Right renal pelvis (tissue), 4 donors: Measurements from ENCODE around the gene ACYP2. TPM values are rescaled to one million over a fixed set of nuclear protein-coding genes. Genes with fewer than 3 reads are reported as not detected.

ENCODE experiments used
- DNase-seq, 4 donors: peaks; one replicate each; pipeline ENCODE4 v3.0.0-alpha.2; 2013; ENCODE audit warnings: low read depth in 4 of 4, low spot score in 3 of 4, missing footprints in 1 of 4
- polyA plus RNA-seq, 4 donors: library from polyadenylated mRNA; unstranded; fragments of 120-200 nt; gene quantifications; one replicate each; pipeline ENCODE4 v1.2.1, GENCODE V29; 2013; ENCODE audit not compliant: insufficient read length in 4 of 4

Gene ACYP2
- polyA plus RNA-seq, 4 donors, result 18.7 to 23.9 (median 22.4) TPM

DNA sequence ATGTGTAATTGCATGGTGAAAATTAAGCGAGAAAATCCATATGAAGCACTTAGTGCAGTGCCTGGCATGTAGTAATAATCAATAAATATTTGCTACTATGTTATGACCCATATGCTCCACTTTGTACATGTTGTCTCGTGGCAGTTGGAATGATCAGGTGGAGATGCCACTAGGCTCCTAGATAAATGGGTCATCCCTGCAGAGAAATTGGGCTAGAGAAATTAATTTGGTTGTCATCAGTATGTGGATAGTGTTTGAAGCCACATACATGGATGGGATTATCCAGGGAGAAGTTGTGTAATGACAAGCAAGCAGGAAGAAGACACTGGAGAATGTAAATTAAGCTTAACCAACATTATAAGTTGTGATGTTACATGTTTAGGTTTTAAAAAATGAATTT, 33.0 kb downstream of the ACYP2 start:
- no peak for DNase-seq

DNA sequence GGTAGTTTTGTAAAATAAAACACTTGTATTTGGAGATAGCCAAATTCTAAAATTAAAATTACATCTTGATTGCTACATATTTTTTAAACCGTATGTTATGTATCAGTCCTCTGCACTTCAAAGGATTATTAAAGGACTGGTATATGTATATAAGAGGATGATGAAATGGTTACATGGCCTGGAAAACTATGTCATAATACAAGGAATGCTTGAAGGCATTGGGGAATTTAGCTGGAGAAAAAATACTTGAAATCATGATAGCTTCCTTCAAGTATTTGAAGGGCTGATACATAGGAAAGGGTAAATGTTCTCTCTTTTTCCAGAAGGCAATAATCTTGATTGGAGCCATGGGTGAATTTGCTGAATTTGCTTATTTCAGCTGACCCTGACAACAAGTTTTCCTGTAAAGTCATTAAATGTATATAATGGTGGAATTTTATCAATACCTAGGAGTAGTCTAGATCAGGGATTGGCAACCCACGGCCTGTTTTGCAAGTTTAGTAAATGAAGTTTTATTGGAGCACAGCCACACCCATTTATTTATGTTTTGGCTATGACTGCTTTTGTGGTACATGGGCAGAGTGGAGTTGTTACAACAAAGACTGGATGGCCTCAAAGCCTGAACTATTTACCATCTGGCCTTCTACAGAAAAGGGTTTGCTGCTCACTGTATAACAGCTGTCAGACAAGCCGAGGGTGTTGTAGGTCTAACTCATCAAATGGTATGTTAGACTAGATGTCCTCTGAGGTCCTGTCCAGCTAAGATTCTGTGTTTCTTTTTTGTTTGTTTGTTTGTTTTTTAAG, 34.4 kb downstream of the ACYP2 start:
- no peak for DNase-seq

- no peak for DNase-seq
Observed at GRCh38 chr2:54158311-54158710, 42.9 kb downstream of the ACYP2 start.

- DNase-seq, result no peak
Observed at GRCh38 chr2:54161660-54162424, 46.4 kb downstream of the ACYP2 start.

DNA sequence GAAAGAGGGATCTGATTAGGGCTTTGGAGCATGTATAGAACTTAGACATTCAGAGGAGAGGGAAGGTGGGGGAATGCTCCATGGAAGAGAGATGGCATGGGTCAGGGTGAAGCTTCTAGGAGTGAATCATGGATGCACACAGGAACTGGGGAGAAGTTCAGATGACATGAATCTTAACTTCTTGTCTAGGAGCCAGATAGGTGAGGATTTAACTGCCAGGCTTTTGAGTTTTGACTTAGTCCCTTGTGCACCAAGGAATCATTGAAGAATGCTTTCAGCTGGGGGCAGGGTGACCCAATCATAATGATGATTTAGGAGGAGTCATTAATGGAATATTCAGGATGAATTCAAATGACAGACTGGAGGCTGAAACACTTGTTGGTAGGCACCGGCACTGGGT, 48.7 kb downstream of the ACYP2 start:
- no peak for DNase-seq

DNA sequence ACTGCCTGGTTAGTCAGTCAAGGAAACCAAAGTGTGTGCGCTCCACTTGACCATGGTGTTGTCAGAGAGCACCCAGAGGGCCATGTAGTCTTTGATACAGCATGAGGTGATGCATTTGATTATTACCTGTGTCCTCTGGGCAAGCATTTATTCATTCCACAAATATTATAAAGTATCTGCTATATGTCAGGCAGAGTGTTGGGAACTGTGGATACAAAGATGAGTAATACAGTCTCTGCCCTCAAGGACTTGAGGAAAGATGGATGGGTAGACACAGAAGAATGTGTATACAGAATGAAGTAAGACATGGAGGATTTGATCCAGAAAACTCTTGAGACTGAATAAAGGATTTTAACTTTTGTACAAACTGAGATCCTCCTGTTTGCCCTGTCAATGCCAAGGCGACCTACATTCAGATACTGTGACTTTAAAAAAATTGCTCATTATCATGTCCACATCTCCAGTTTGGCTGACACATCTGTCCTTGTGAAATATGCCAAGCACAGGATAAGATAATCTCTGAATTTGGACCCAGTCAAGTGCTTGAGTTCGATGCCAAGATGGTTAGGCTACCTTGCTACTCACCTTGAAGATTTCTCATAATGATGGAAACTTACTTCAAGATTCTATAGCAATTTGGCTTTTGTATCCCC, 50.8 kb downstream of the ACYP2 start:
- DNase-seq, result no peak

DNA sequence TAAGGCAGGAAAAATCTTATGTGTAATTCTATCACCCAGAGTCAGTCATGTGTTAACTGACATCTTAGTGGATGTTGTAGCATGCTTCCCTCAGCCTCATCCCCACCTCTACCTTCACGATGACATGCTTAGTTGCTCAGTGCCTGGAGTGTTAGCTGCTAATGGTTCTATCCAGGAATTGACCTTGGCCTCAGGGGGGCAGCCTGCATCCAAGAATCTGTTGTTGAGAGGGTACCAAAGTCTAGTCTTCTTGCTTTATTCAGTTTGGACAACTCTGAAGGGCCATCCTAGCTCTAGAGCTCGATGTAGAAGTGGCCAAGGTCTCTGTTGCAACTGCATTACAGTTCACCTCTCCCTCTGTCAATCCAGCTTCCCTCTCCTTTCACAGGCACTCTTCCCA, 61.2 kb downstream of the ACYP2 start:
- peak in 3 of 4 donors; percentile 13 to 20 (median 15) for DNase-seq

- no peak for DNase-seq
Observed at GRCh38 chr2:54183281-54183680, 67.9 kb downstream of the ACYP2 start.

DNA sequence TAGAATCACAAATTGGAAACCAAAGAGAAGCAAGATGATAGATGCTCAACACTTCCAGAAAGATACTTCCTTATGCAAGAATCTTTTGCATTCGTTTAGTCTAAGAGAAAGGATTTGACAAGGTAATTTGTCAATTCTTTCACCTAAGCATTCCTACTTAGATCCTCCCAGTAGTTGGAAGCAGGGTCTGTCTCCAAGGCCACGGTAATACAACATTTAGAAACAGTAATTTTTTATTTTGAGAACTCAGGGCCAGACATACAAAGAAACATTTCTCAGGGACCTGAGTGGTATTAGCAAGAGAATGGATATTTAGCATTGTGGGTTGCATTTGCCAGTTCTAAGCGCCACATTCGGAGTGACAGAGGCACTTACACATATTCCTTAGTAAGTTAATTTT, 68.6 kb downstream of the ACYP2 start:
- no peak for DNase-seq

DNA sequence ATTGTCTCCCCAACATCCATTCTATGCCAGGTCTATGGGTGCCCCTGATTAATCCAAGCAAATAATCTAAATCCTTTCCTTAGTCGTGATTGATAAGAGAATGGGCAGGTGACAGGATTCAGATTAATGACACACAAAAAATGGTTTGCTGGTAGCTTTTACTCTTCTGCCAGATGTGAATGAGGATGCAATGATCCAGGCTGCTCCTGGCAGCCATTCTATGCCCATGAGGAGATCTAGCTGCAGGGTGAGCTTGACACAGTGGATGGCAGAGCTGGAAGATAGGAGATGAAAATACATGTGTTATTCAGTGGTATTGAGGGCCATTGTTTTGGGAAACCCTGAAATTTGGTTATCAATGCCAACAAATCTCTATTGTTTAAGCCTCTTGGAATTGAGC, 69.7 kb downstream of the ACYP2 start:
- DNase-seq, result no peak

DNA sequence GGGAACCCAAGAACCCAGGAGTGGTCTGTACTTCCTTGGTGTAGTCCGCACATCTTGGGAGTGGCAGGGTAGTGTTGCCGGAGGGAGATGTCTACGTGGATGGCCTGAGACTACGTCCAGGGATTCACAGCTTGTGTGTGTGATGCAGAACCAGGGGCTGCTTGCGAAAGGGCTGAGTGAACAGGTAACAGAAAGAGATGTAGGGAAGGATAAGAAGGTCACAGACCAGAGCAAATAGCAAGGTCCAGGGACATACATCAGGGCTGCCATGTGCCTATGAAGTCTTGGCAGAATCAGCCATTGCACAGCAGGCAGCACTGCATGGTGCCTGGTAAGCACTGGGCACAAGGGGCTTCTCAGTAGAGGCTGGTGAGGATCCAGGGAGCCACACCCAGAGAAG, 71.9 kb downstream of the ACYP2 start:
- DNase-seq, result no peak

DNA sequence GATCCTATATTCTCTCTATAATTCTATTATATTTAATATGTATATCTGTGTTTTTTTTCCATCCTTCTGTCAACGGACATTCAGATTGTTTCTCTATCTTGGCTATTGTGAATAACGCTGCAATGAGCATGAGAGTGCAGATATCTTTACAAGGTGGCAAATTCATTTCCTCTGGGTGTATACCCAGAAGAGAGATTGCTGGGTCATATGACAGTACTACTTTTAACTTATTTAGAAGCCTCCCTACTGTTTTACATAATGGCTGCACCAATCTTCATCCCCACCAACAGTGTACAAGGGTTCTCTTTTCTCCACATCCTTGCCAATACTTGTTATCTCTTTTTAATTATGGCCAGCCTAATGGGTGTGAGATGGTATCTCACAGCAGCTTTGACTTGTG, 74.1 kb downstream of the ACYP2 start:
- no peak for DNase-seq

DNA sequence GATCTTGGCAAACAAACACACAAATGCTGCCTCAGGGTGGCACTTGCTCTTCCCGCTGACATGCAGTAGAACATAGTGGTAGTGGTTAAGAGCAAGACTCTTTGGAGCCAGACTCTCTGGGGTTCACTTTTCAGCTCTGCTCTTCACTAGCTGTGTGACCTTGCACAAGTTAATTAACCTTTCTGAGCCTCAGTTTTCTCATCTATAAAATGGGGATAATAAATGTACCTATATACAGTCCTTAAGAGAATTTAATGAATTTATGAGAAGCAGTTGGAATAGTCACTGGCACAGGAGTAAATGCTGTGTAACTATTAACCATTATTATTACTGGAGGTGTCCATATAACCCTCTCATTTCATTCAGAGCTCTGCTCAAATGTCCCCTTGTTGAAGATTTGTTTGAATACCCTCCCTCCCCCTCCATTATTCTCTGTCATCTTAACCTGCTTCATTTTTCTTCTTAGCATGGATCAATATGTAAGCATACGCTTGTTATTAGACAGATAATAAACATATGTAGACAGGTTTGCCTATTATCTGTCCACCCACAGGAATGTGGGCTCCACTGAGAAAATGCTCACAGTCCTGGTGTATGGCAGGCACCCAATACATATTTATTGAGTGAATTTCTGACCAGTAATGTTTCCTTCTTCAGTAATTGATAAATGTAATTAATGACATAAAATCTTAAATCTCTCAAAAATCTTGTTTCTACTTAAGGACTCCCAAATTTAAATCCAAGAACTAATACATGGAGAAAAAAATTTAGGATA, 76.1 kb downstream of the ACYP2 start:
- DNase-seq, result no peak

DNA sequence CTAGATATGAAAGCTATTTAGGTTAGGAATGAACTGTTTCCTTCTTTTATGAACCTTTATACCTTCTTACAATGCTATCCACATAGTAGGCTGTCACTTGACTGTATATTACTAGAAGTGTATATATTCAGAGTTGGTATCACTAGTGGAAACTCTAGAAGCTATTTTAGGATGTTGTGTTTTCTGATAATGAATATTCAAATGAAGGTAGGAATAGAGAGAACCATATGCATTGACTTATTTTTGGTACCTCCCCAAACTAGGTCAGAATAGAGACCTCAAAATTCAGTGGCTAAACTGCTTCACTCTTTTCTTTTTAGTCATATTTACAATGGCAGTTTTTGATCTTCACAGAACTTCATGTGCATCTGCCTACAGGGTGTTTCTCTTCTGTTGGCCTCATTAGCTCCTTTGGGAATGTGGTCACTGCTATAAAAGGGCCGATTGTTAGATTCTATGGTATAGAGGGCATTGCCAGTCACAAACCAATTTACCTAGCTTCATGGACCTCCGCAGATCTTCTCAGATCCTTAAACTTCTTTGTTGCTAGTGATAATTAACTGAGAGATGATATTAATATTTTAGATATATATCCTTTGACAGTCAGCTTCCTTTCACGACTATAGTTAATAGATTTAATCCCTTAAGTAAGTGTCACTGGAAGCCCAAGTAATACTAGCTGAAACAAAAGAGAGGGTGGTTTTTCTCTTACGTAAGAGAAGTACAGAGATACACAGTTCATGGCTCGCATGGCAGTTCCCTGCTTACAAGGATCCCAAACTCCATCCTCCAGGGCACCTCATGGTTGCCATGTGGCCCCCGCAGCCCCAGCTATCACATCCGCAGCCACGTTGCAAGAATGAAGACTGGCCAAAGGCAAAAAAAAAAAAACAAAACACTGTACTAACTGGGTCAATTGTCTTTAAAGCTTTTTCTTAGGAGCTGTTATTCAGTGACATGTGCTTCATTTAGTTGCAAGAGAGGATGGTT, 79.6 kb downstream of the ACYP2 start:
- no peak for DNase-seq

DNA sequence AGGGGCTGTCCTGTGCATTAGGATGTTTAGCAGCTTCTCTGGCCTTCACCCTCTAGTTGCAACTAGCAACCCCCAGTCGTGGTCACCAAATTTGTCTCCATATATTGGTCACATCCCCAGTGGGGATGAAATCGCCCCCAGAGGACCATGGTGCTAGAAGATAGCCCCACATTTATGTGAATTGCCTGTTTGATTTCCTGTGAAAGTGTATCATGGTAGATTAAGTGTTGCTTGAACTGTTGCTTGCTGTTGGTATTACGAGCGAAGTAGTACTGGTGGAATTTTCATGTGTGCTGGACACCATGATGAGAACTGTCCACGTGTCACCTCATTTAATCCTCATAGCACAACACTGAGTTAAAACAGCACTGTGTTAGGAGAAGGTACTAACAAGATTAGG, 81.2 kb downstream of the ACYP2 start:
- no peak for DNase-seq

DNA sequence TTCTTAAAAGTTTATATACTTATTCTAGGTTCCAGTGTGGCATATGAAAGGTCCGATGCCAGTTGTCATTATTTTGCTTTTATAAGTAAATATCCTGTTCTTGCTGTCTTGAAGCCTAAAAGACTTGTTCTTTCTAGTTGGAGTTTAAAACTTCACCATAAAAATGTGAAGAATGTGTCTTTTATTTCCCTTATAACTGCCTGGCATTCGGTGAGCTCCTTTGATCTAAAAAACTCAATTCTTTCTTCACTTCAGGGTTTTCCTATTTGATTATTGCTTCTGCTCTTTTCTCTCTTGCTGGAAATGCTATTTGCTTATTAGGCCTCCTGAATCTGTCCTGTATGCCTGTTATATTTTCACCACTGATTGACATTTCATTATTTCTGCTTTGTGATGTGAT, 89.1 kb downstream of the ACYP2 start:
- DNase-seq, result no peak

GRCh38 chr2:54206596-54206995, 91.2 kb downstream of the ACYP2 start:
- DNase-seq, result no peak

- no peak for DNase-seq
Observed at GRCh38 chr2:54207666-54208195, 92.3 kb downstream of the ACYP2 start.
